Caki2 (cell line): Measurements from ENCODE around the gene OR10A4. TPM values are rescaled to one million over a fixed set of nuclear protein-coding genes. Genes with fewer than 3 reads are reported as not detected.

Source experiments
- total RNA-seq: library from RNA; depleted of rRNA; stranded (reverse); fragments of >200 nt; shearing (Covaris generic); gene quantifications from 2 replicates; pipeline ENCODE4 v1.2.3, GENCODE V29; 2014; ENCODE audit warnings: low replicate concordance; rRNA removed

OR10A4 gene
- total RNA-seq, 1 experiment from 2014 or later, result not detected

Other genes starting within 250 kb of the OR10A4 start
- gene DCHS1, start 220.8 kb upstream of the OR10A4 start, total RNA-seq, result 0.03 TPM in 1 of 2 replicates, not detected in the other
- 118 and 460 TPM in 2 replicates for gene MRPL17, start 193.3 kb upstream of the OR10A4 start, total RNA-seq
- gene OR2AG2, start 104.6 kb upstream of the OR10A4 start, total RNA-seq, result not detected in 2 replicates
- gene OR2AG1, start 93.6 kb upstream of the OR10A4 start, total RNA-seq, result not detected in 2 replicates
- gene OR6A2, start 76.9 kb upstream of the OR10A4 start, total RNA-seq, result not detected in 2 replicates
- gene OR10A5, start 30.9 kb upstream of the OR10A4 start, total RNA-seq, result not detected in 2 replicates
- gene OR10A2, start 13.6 kb upstream of the OR10A4 start, total RNA-seq, result not detected in 2 replicates
- not detected in 2 replicates for gene OR2D2, start 15.9 kb downstream of the OR10A4 start, total RNA-seq
- gene OR2D3, start 44.4 kb downstream of the OR10A4 start, total RNA-seq, result not detected in 2 replicates
- gene ZNF215, start 49.8 kb downstream of the OR10A4 start, total RNA-seq, result 1.5 and 6.3 TPM in 2 replicates
- 2.0 and 27.9 TPM in 2 replicates for gene ZNF214, start 143.7 kb downstream of the OR10A4 start, total RNA-seq
- gene NLRP14, start 143.9 kb downstream of the OR10A4 start, total RNA-seq, result not detected in 2 replicates
- gene RBMXL2, start 212.4 kb downstream of the OR10A4 start, total RNA-seq, result not detected in 2 replicates